KMS-11 (cell line): Measurements from ENCODE around the gene OXT.

Experiments used
- H2AFZ ChIP-seq: fragments of 200-600 bp; sonication (generic); 2 replicates; pipeline ENCODE4 v1.6.1; 2016; ENCODE audit warnings: antibody characterized with exemption, mixed run types, low read depth
- H3K27ac ChIP-seq: fragments of 200-600 bp; sonication (generic); 2 replicates; pipeline ENCODE4 v1.6.1; 2016; ENCODE audit warnings: mild to moderate bottlenecking, mixed run types
- H3K27me3 ChIP-seq: fragments of 200-600 bp; sonication (generic); 2 replicates; pipeline ENCODE4 v1.6.1; 2017; ENCODE audit warnings: mild to moderate bottlenecking, low read depth, mixed run types, moderate library complexity; ENCODE audit not compliant: insufficient read depth
- H3K36me3 ChIP-seq: fragments of 200-600 bp; sonication (generic); 2 replicates; pipeline ENCODE4 v1.6.1; 2017; ENCODE audit warnings: mild to moderate bottlenecking, mixed run types; ENCODE audit not compliant: insufficient read depth
- H3K4me1 ChIP-seq: fragments of 200-600 bp; sonication (generic); 2 replicates; pipeline ENCODE4 v1.6.1; 2016; ENCODE audit warnings: mild to moderate bottlenecking, low read depth, mixed run types; ENCODE audit not compliant: poor library complexity, severe bottlenecking
- H3K4me2 ChIP-seq: fragments of 200-600 bp; sonication (generic); 2 replicates; pipeline ENCODE4 v1.7.0; 2016; ENCODE audit warnings: mild to moderate bottlenecking, mixed run types
- H3K4me3 ChIP-seq: fragments of 200-600 bp; sonication (generic); IDR thresholded peaks from 2 replicates; pipeline ENCODE4 v1.6.1; 2017; ENCODE audit warnings: low read depth, low read length, mixed read lengths; ENCODE audit not compliant: insufficient read depth
- H3K79me2 ChIP-seq: fragments of 200-600 bp; sonication (generic); 2 replicates; pipeline ENCODE4 v1.6.1; 2016; ENCODE audit warnings: low read depth, mixed run types; ENCODE audit not compliant: insufficient read depth
- H3K9ac ChIP-seq: fragments of 200-600 bp; sonication (generic); 2 replicates; pipeline ENCODE4 v1.6.1; 2016; ENCODE audit warnings: mild to moderate bottlenecking, mixed run types
- H4K20me1 ChIP-seq: fragments of 200-600 bp; sonication (generic); 2 replicates; pipeline ENCODE4 v1.6.1; 2016; ENCODE audit warnings: mild to moderate bottlenecking, mixed run types; ENCODE audit not compliant: insufficient read depth
- TF ChIP-seq, protein P1 (sequence below): fragments of 200-600 bp; sonication (generic); conservative IDR thresholded peaks from 2 replicates; pipeline ENCODE4 v1.6.1; 2017; ENCODE audit warnings: low read depth, mild to moderate bottlenecking, antibody characterized with exemption, low read length, moderate library complexity, mixed read lengths

Gene OXT

DNA sequence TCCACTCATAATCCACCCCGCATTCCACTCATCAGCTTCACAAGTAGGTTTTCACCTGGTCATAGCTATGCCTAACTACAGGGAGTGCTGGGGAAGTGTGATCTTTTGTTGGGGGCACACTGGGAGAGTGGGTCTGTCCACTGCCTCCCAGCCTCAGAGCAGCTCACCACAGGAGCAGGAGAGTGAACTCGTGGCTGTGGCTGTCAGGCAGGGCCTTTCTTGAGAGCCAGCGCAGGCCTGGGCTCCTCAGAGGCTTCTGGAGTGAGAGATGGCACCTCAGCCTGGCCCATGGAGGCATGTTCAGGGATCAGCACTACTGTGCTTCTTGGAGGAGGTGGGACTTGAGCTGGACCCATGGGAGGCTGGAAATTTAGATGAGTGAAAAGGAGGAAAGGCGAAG, 32.0 kb upstream of the OXT start:
- no peak overlapping the region for H2AFZ ChIP-seq
- no peaks in the 10 kb centered on the region for H3K27me3 ChIP-seq
- H4K20me1 ChIP-seq: no peaks in the 10 kb centered on the region
- no peak overlapping the region for H3K4me3 ChIP-seq
- TF ChIP-seq, protein P1, sequence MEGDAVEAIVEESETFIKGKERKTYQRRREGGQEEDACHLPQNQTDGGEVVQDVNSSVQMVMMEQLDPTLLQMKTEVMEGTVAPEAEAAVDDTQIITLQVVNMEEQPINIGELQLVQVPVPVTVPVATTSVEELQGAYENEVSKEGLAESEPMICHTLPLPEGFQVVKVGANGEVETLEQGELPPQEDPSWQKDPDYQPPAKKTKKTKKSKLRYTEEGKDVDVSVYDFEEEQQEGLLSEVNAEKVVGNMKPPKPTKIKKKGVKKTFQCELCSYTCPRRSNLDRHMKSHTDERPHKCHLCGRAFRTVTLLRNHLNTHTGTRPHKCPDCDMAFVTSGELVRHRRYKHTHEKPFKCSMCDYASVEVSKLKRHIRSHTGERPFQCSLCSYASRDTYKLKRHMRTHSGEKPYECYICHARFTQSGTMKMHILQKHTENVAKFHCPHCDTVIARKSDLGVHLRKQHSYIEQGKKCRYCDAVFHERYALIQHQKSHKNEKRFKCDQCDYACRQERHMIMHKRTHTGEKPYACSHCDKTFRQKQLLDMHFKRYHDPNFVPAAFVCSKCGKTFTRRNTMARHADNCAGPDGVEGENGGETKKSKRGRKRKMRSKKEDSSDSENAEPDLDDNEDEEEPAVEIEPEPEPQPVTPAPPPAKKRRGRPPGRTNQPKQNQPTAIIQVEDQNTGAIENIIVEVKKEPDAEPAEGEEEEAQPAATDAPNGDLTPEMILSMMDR: no peak
- H3K4me2 ChIP-seq: no peak overlapping the region
- no peak overlapping the region for H3K27ac ChIP-seq
- H3K4me1 ChIP-seq: no peaks in the 10 kb centered on the region
- no peaks in the 10 kb centered on the region for H3K36me3 ChIP-seq
- no peak overlapping the region for H3K9ac ChIP-seq
- no peaks in the 10 kb centered on the region for H3K79me2 ChIP-seq

DNA sequence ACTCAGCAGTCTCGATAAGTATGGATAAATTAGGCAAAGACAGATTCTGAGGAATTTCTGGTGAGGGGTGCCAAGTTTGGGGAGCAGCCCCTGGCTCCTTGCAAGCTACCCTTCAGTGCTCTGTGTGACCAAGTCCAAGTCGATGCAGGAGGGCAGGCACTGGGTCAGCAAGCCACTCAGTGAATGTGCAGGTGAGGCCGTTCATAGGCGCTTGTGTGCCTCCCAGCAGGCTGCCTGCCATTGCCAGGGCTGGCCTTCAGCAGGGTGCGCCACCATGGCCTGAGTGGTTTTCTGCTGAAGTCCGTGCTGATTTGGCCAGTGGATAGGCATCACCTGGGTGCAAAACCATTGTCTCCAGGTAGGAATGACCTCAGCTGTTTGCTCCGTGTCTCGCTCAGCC, 31.3 kb upstream of the OXT start:
- H2AFZ ChIP-seq: no peak overlapping the region
- no peak overlapping the region for H3K27ac ChIP-seq

DNA sequence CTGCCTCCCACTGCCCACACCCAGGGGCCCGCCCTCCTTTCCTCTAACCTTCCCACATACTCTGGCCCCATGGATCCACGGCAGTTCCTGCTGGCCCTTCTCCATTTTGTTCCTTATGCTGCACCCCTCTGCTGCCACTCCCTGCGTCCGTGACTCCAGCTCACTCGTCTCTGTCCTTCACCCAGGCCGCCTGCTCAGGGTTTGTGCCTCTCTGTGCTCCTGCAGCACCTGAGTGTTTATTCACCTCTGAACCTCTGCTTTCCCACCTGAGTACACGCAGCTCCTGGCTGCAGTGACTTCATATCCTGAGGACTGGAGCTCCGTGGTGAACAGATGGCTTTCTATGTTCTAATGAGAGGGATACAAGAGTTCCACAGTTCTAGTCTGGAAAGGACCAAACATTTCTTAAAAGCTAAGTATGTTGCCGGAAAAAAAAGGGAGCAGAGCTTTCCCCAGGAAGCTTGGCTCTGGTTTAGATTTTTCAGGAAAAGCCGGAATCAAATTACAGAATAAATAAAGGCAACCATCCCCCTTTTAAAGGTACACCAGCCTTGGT, 29.5 kb upstream of the OXT start:
- TF ChIP-seq, protein P1: no peak
- H3K27ac ChIP-seq: no peak overlapping the region
- H4K20me1 ChIP-seq: no peaks in the 10 kb centered on the region
- no peak overlapping the region for H3K4me2 ChIP-seq
- H3K9ac ChIP-seq: no peak overlapping the region
- no peaks in the 10 kb centered on the region for H3K79me2 ChIP-seq
- no peak overlapping the region for H2AFZ ChIP-seq
- H3K36me3 ChIP-seq: no peaks in the 10 kb centered on the region
- H3K27me3 ChIP-seq: no peaks in the 10 kb centered on the region
- H3K4me1 ChIP-seq: peaks cover 4% of the 10 kb centered on the region
- no peak overlapping the region for H3K4me3 ChIP-seq

More for the DNA sequence above, 31.3 kb upstream of the OXT start:
- Histone ChIP-seq H3K36me3 (no peaks in the 10 kb centered on the region), H3K27me3 (no peaks in the 10 kb centered on the region), H3K9ac (no peak overlapping the region), H4K20me1 (no peaks in the 10 kb centered on the region), H3K4me1 (peaks cover 3% of the 10 kb centered on the region), H3K79me2 (no peaks in the 10 kb centered on the region), H3K4me2 (no peak overlapping the region), H3K4me3 (no peak overlapping the region)
- TF ChIP-seq, protein P1: no peak

DNA sequence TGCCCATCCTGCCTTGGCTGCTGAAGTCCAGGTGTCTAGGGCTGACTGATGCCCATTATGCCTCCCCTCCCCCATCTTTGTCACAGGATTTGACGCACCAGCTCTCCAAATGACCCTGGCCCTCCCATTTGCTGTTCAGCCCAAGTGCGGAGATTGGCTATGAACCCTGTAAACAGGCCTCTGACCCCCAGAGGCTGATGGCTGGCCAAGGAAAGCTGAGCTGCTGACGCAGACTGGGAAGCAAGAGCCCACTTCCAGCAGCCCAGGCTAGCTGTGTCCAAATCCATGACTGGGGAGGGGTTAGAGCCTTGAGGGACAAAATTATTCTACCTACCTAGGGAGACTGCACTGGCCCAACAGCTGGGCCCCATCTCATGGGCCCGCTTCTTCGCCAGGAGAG, 28.8 kb upstream of the OXT start:
- TF ChIP-seq, protein P1: no peak
- Histone ChIP-seq H3K36me3 (no peaks in the 10 kb centered on the region), H3K4me2 (no peak overlapping the region), H3K79me2 (no peaks in the 10 kb centered on the region), H3K4me1 (peaks cover 4% of the 10 kb centered on the region), H3K4me3 (no peak overlapping the region), H4K20me1 (no peaks in the 10 kb centered on the region), H2AFZ (no peak overlapping the region), H3K27ac (no peak overlapping the region), H3K27me3 (no peaks in the 10 kb centered on the region), H3K9ac (no peak overlapping the region)

DNA sequence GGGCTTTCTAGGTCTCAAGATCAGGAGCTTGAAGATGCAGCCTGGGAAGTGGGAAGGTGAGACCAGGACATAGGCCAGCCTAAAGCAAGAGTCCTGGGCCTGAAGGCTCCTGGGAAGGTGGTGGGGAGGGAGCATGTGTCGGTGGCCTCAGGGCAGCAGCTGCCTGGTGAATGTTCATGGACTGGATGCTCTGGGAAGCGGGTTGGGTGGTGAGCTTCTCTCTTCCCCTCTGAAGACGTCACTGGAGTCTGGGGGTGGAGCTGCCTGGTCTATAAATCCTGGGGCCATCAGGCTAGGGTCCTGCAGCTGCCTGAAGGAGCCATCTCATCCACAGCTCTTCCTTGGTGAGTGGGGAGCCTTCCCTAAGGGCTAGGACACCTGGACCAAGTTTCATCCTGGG, 28.1 kb upstream of the OXT start, which contains the start of gene GNRH2:
TSS of gene GNRH2 (plus strand) at position 301 of the 400 bp plus-strand sequence. CDS start 793 bp downstream, outside the sequence.
- H3K9ac ChIP-seq: no peak within 1 kb of the TSS

More for the DNA sequence above, 28.1 kb upstream of the OXT start, which contains the start of gene GNRH2:
- Histone ChIP-seq H3K27me3 (no peaks in the 10 kb centered on the region), H3K4me3 (no peak within 1 kb of the TSS), H3K27ac (no peak within 1 kb of the TSS), H3K4me2 (no peak within 1 kb of the TSS), H3K4me1 (peaks cover 4% of the 10 kb centered on the region), H4K20me1 (no peaks in the 10 kb centered on the region), H3K36me3 (no peaks in the 10 kb centered on the region), H2AFZ (no peak within 1 kb of the TSS), H3K79me2 (no peaks in the 10 kb centered on the region)
- TF ChIP-seq, protein P1: no peak
